Measurements from ENCODE around the gene ZNF568.

DNA sequence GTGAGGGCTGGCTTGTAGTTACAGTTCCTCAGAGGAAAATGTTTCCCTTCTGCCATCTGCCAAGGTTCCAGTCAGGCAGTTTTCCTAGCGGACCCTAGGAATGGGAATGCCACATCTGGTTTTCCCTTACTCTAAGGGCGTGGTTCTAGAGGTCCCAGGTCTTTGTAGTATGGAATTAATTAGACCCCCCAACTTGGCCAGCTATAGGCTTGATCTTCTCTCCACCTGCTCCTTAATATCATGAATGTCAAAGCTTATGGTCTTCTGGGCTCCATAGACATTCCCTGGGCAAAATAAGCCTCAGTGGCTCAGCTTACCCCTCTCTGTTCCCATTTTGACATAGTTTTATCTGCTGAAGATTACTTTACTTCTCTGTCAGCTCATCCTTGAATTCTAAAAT lies 70.0 kb downstream of the ZNF568 start:
- TF ChIP-seq, protein P1, sequence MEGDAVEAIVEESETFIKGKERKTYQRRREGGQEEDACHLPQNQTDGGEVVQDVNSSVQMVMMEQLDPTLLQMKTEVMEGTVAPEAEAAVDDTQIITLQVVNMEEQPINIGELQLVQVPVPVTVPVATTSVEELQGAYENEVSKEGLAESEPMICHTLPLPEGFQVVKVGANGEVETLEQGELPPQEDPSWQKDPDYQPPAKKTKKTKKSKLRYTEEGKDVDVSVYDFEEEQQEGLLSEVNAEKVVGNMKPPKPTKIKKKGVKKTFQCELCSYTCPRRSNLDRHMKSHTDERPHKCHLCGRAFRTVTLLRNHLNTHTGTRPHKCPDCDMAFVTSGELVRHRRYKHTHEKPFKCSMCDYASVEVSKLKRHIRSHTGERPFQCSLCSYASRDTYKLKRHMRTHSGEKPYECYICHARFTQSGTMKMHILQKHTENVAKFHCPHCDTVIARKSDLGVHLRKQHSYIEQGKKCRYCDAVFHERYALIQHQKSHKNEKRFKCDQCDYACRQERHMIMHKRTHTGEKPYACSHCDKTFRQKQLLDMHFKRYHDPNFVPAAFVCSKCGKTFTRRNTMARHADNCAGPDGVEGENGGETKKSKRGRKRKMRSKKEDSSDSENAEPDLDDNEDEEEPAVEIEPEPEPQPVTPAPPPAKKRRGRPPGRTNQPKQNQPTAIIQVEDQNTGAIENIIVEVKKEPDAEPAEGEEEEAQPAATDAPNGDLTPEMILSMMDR (IDR thresholded peaks at IDR 0.05; ENCODE audit: insufficient read depth, low read length) = no peak
- TF ChIP-seq POLR2AphosphoS5 (IDR thresholded peaks at IDR 0.05; ENCODE audit: low read depth) = no peak
- TF ChIP-seq, protein P2, sequence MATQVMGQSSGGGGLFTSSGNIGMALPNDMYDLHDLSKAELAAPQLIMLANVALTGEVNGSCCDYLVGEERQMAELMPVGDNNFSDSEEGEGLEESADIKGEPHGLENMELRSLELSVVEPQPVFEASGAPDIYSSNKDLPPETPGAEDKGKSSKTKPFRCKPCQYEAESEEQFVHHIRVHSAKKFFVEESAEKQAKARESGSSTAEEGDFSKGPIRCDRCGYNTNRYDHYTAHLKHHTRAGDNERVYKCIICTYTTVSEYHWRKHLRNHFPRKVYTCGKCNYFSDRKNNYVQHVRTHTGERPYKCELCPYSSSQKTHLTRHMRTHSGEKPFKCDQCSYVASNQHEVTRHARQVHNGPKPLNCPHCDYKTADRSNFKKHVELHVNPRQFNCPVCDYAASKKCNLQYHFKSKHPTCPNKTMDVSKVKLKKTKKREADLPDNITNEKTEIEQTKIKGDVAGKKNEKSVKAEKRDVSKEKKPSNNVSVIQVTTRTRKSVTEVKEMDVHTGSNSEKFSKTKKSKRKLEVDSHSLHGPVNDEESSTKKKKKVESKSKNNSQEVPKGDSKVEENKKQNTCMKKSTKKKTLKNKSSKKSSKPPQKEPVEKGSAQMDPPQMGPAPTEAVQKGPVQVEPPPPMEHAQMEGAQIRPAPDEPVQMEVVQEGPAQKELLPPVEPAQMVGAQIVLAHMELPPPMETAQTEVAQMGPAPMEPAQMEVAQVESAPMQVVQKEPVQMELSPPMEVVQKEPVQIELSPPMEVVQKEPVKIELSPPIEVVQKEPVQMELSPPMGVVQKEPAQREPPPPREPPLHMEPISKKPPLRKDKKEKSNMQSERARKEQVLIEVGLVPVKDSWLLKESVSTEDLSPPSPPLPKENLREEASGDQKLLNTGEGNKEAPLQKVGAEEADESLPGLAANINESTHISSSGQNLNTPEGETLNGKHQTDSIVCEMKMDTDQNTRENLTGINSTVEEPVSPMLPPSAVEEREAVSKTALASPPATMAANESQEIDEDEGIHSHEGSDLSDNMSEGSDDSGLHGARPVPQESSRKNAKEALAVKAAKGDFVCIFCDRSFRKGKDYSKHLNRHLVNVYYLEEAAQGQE (IDR thresholded peaks at IDR 0.05; ENCODE audit: insufficient replicate concordance, low read depth) = no peak
- no peak for TF ChIP-seq GABPA (IDR thresholded peaks at IDR 0.05; ENCODE audit: low read depth)
